H1 (cell line): ENCODE data around the gene EPHA2. TPM values are rescaled to one million over a fixed set of nuclear protein-coding genes. Genes with fewer than 3 reads are reported as not detected.

ENCODE experiments used
- CTCF ChIA-PET: fragments of 300-600 bp; sonication (Branson Sonifier 250); formaldehyde crosslinking; loops from one replicate; lab custom pipeline; 2021; ENCODE audit not compliant: partially characterized antibody; lab: Charles Lee
- POLR2A ChIA-PET: fragments of 300-600 bp; sonication (Branson Sonifier 250); formaldehyde crosslinking; loops from one replicate; lab custom pipeline; 2021; ENCODE audit warnings: inconsistent platforms; ENCODE audit not compliant: partially characterized antibody; lab: Charles Lee
- DNase-seq, 2 experiments: peaks; one replicate each; pipeline versions ENCODE4 v3.0.0 to v3.0.0-alpha.2; 2010 to 2022; ENCODE audit warnings: low spot score in 2 of 2, low read depth in 1 of 2, mixed read lengths in 1 of 2
- FAIRE-seq: peaks from 2 replicates; lab custom pipeline; 2011; peaks lifted over from hg19 to GRCh38; lab: Jason Lieb, UNC
- H2AFZ ChIP-seq: 2 replicates; pipeline ENCODE4 v1.8.1; 2012; ENCODE audit warnings: low read length, inconsistent platforms
- H2AK5ac ChIP-seq: 2 replicates; pipeline ENCODE4 v1.6.1; 2013; ENCODE audit warnings: low read depth, low read length
- H2BK120ac ChIP-seq: replicated peaks from 2 replicates; pipeline ENCODE3; 2013; ENCODE audit warnings: low read depth, low read length, inconsistent platforms
- H2BK12ac ChIP-seq: 2 replicates; pipeline ENCODE4 v1.6.1; 2013; ENCODE audit warnings: low read depth, low read length
- H2BK15ac ChIP-seq: 2 replicates; pipeline ENCODE4 v1.6.1; 2013; ENCODE audit warnings: low read length
- H2BK20ac ChIP-seq: 2 replicates; pipeline ENCODE4 v1.6.1; 2013; ENCODE audit warnings: low read length
- H2BK5ac ChIP-seq: 2 replicates; pipeline ENCODE4 v1.6.1; 2013; ENCODE audit warnings: low read depth, low read length
- H3K14ac ChIP-seq: 2 replicates; pipeline ENCODE4 v1.6.1; 2013; ENCODE audit warnings: inconsistent platforms; ENCODE audit not compliant: insufficient read length
- H3K18ac ChIP-seq: 2 replicates; pipeline ENCODE4 v1.6.1; 2013; ENCODE audit warnings: low read length; ENCODE audit errors: extremely low read depth
- H3K23ac ChIP-seq: 2 replicates; pipeline ENCODE4 v1.6.1; 2013; ENCODE audit warnings: inconsistent platforms; ENCODE audit not compliant: insufficient read length
- H3K23me2 ChIP-seq: 2 replicates; pipeline ENCODE4 v1.6.1; 2013; ENCODE audit warnings: low read depth, low read length
- H3K27ac ChIP-seq: 2 replicates; pipeline ENCODE4 v1.6.1; 2011; ENCODE audit warnings: low read depth, low read length, inconsistent platforms
- H3K27me3 ChIP-seq, 4 experiments: replicated peaks in 1 of 4; 1 replicate in 1 of 4; 2 replicates in 3 of 4; pipeline versions ENCODE4 v1.6.1 to v1.8.1; 2011 to 2013; ENCODE audit warnings: low read length in 3 of 4, mild to moderate bottlenecking in 3 of 4, inconsistent platforms in 2 of 4, mixed read lengths in 2 of 4, moderate library complexity in 1 of 4; ENCODE audit not compliant: control insufficient read depth in 3 of 4, insufficient read depth in 3 of 4; ENCODE audit errors: extremely low read depth in 1 of 4
- H3K36me3 ChIP-seq, 4 experiments: 2 replicates each; pipeline versions ENCODE4 v1.6.1 to v1.8.1; 2011 to 2013; ENCODE audit warnings: mild to moderate bottlenecking in 4 of 4, low read length in 3 of 4, moderate library complexity in 2 of 4, control low read depth in 1 of 4, inconsistent platforms in 1 of 4; ENCODE audit not compliant: insufficient read depth in 4 of 4, control insufficient read depth in 2 of 4
- H3K4ac ChIP-seq: replicated peaks from 2 replicates; pipeline ENCODE3; 2013; ENCODE audit warnings: low read length, low read depth, mixed read lengths, inconsistent platforms; ENCODE audit not compliant: insufficient read length
- H3K4me1 ChIP-seq, 4 experiments: replicated peaks in 1 of 4; 1 replicate in 1 of 4; 2 replicates in 3 of 4; pipeline versions ENCODE4 v1.6.1 to v1.8.1; 2011 to 2013; ENCODE audit warnings: low read length in 3 of 4, inconsistent platforms in 2 of 4, mixed read lengths in 1 of 4; ENCODE audit not compliant: insufficient read depth in 4 of 4, control insufficient read depth in 3 of 4
- H3K4me2 ChIP-seq, 2 experiments: 2 replicates each; pipeline versions ENCODE4 v1.6.1 to v1.8.1; 2011 to 2013; ENCODE audit warnings: low read depth in 2 of 2, low read length in 2 of 2, control low read depth in 1 of 2, inconsistent platforms in 1 of 2, mild to moderate bottlenecking in 1 of 2; ENCODE audit not compliant: insufficient read depth in 1 of 2
- H3K4me3 ChIP-seq, 4 experiments: fragments of 200-600, 300-600 bp in 1 of 4; sonication (generic), shearing (Covaris generic), sonication (Bioruptor Twin) in 1 of 4; 2 replicates each; pipeline versions ENCODE4 v1.5.1 to v1.8.1; 2011 to 2016; ENCODE audit warnings: low read length in 4 of 4, low read depth in 3 of 4, control low read depth in 2 of 4, inconsistent platforms in 2 of 4, mild to moderate bottlenecking in 2 of 4, mixed read lengths in 1 of 4, moderate library complexity in 1 of 4; ENCODE audit not compliant: insufficient read depth in 2 of 4; ENCODE audit errors: extremely low read depth in 1 of 4
- H3K56ac ChIP-seq: replicated peaks from 2 replicates; pipeline ENCODE3; 2013; ENCODE audit warnings: low read depth, mild to moderate bottlenecking, mixed read lengths, low read length, inconsistent platforms; ENCODE audit not compliant: insufficient read length
- H3K79me1 ChIP-seq: 2 replicates; pipeline ENCODE4 v1.6.1; 2013; ENCODE audit warnings: low read depth, low read length, control low read depth
- H3K79me2 ChIP-seq, 2 experiments: 2 replicates each; pipeline versions ENCODE4 v1.6.1 to v1.8.1; 2012 to 2013; ENCODE audit warnings: low read length in 2 of 2, mild to moderate bottlenecking in 2 of 2, inconsistent platforms in 1 of 2; ENCODE audit not compliant: insufficient read depth in 2 of 2, control insufficient read depth in 1 of 2
- H3K9ac ChIP-seq, 4 experiments: replicated peaks in 1 of 4; 1 replicate in 1 of 4; 2 replicates in 3 of 4; pipeline versions ENCODE4 v1.6.1 to v1.8.1; 2011 to 2013; ENCODE audit warnings: low read depth in 3 of 4, low read length in 3 of 4, control low read depth in 2 of 4, mild to moderate bottlenecking in 2 of 4, moderate library complexity in 2 of 4, inconsistent platforms in 1 of 4; ENCODE audit errors: extremely low read depth in 1 of 4
- H3K9me3 ChIP-seq, 2 experiments: 2 replicates each; pipeline versions ENCODE4 v1.6.1 to v1.8.1; 2012 to 2013; ENCODE audit warnings: mild to moderate bottlenecking in 2 of 2, moderate library complexity in 2 of 2, control low read depth in 1 of 2, inconsistent platforms in 1 of 2, low read depth in 1 of 2, low read length in 1 of 2, mixed read lengths in 1 of 2; ENCODE audit not compliant: insufficient read depth in 2 of 2
- H4K20me1 ChIP-seq, 2 experiments: replicated peaks in 1 of 2; 2 replicates each; pipeline versions ENCODE3 to v1.8.1; 2011 to 2013; ENCODE audit warnings: inconsistent platforms in 2 of 2, low read length in 2 of 2, mild to moderate bottlenecking in 1 of 2; ENCODE audit not compliant: insufficient read depth in 2 of 2, control insufficient read depth in 1 of 2
- H4K5ac ChIP-seq: 2 replicates; pipeline ENCODE4 v1.6.1; 2013; ENCODE audit warnings: low read length, low read depth, mixed read lengths, inconsistent platforms; ENCODE audit not compliant: insufficient read length
- H4K8ac ChIP-seq: 2 replicates; pipeline ENCODE4 v1.8.0; 2013; ENCODE audit warnings: mild to moderate bottlenecking, moderate library complexity, low read length, inconsistent platforms; ENCODE audit not compliant: insufficient read depth; ENCODE audit errors: extremely low read depth
- H4K91ac ChIP-seq: replicated peaks from 2 replicates; pipeline ENCODE3; 2013; ENCODE audit warnings: low read length, mixed read lengths, inconsistent platforms; ENCODE audit not compliant: insufficient read length
- ASH2L ChIP-seq: fragments of 200-600, 300-600 bp; sonication (generic); IDR thresholded peaks from one replicate; pipeline ENCODE4 v1.7.1; 2017; ENCODE audit warnings: low read length
- BCL11A ChIP-seq, 2 experiments: IDR thresholded peaks; one replicate each; pipeline ENCODE4 v1.6.1; 2011; ENCODE audit warnings: low read depth in 2 of 2, low read length in 2 of 2, mild to moderate bottlenecking in 2 of 2
- CEBPB ChIP-seq: IDR thresholded peaks from 2 replicates; pipeline ENCODE4 v1.6.1; 2012; ENCODE audit warnings: low read depth, low read length
- EP300 ChIP-seq, 2 experiments: IDR thresholded peaks; 1 replicate in 1 of 2; 2 replicates in 1 of 2; pipeline ENCODE4 v1.6.1; 2011 to 2012; ENCODE audit warnings: low read depth in 2 of 2, low read length in 2 of 2, mild to moderate bottlenecking in 2 of 2, borderline replicate concordance in 1 of 2, inconsistent platforms in 1 of 2, moderate library complexity in 1 of 2
- HDAC6 ChIP-seq: IDR thresholded peaks from one replicate; pipeline ENCODE4 v1.7.1; 2012; ENCODE audit warnings: low read depth, mild to moderate bottlenecking, inconsistent platforms, low read length, moderate library complexity
- KDM1A ChIP-seq: fragments of 200-600, 300-600 bp; sonication (generic); IDR thresholded peaks from 2 replicates; pipeline ENCODE4 v1.7.1; 2016; ENCODE audit warnings: mild to moderate bottlenecking, low read length, borderline replicate concordance
- WGBS, 2 experiments: shearing (Covaris generic) in 1 of 2; methylation state at CpG; one replicate each; pipeline versions ENCODE4 v1.1.6 to v1.1.7; 2013 to 2015; ENCODE audit warnings: low lambda C conversion rate in 2 of 2, mixed read lengths in 2 of 2, inconsistent platforms in 1 of 2, low coverage in 1 of 2, missing lambda C conversion rate in 1 of 2; ENCODE audit not compliant: insufficient replicate concordance in 2 of 2, insufficient coverage in 1 of 2, insufficient read length in 1 of 2; ENCODE audit errors: extremely low coverage in 1 of 2, missing lambda C conversion rate in 1 of 2; 5-methylcytosine and 5-hydroxymethylcytosine counted together
- polyA plus RNA-seq, 7 experiments: library from polyadenylated mRNA; depleted of rRNA in 3 of 7; stranded (reverse) in 5 of 7; unstranded in 2 of 7; fragments of >200 nt in 5 of 7; fragments of 200-250 nt in 2 of 7; gene quantifications; 1 replicate in 5 of 7; 2 replicates in 1 of 7; 4 replicates in 1 of 7; pipeline versions ENCODE4 v1.2.1 to v1.2.3, GENCODE V29; 2011 to 2013; ENCODE audit warnings: missing spikeins in 2 of 7, mixed read lengths in 2 of 7
- total RNA-seq: library from RNA; stranded (reverse); fragmentation: NEBNext Ultra II Directional; extraction: Animal tissue kit (Norgen Biotek cat#: 25700); gene quantifications from 2 replicates; pipeline ENCODE4 v1.2.1, GENCODE V29; 2021
- TF ChIP-seq, protein P1 (sequence below), 3 experiments: IDR thresholded peaks; 1 replicate in 2 of 3; 2 replicates in 1 of 3; pipeline versions ENCODE4 v1.5.1 to v1.6.1; 2011; ENCODE audit warnings: low read length in 3 of 3, mild to moderate bottlenecking in 3 of 3, inconsistent platforms in 2 of 3, low read depth in 1 of 3, moderate library complexity in 1 of 3; ENCODE audit not compliant: insufficient read depth in 1 of 3; ENCODE audit errors: control extremely low read depth in 1 of 3
- TF ChIP-seq, protein P2 (sequence below): IDR thresholded peaks from 2 replicates; pipeline ENCODE4 v1.6.1; 2012; ENCODE audit warnings: low read length, inconsistent platforms

Gene EPHA2
- total and polyA plus RNA-seq, 2 of the 8 experiments (the other 6 are each of a cell fraction or from before 2014, with no cell fraction given): 26.8 to 33.6 TPM

DNA sequence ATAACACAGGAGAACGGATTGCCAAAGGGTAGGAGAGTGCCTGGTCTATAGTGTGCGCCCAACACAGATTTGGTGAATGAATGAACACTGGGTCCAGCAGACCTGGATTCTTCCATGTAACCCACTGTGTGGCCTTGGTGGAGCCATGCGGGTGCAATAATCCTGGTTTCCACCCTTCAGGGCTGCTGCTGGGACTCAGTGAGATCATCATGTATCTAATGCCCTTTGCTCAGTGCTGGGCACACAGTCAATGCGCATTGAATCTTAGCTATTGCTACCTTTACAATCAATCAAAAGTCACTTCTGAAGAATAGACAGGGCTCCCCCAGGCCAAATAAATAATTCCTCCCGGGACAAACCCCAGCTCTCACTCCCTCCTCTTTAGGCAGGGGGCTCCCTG, 5.8 kb upstream of the EPHA2 start:
- ChIA-PET CTCF (interaction anchor here (1.1 to 6.8 kb wide), 4 partner anchors 9 to 83 kb away, joined by 3 to 70 read pairs (median 25); partner anchors contain the start of gene EPHA2), POLR2A (interaction anchor here (0.9 to 9.1 kb wide), 10 partner anchors 8 to 653 kb away, joined by 3 to 104 read pairs (median 3); partner anchors contain the start of gene EPHA2)
- H3K23ac ChIP-seq: no peak overlapping the region
- no peaks in the 10 kb centered on the region for H3K9me3 ChIP-seq
- H3K27me3 ChIP-seq: peaks cover 0 to 9% (median 4%) of the 10 kb centered on the region in 4 experiments; a peak in 4 of 7 replicates
- H4K91ac ChIP-seq: no peak overlapping the region
- no peak overlapping the region; the same call in 1 of the 2 replicates for H2AK5ac ChIP-seq
- no peak overlapping the region for H2AFZ ChIP-seq
- H3K4me2 ChIP-seq: peak overlapping the region; percentile 64 to 80
- FAIRE-seq (no peak), DNase-seq (no peak)
- no peaks in the 10 kb centered on the region for H3K36me3 ChIP-seq
- H3K9ac ChIP-seq: no peak overlapping the region
- H2BK5ac ChIP-seq: 0 out of 2 replicates have a peak overlapping the region, but pooled peaks have one; percentile 60
- no peak overlapping the region for H3K27ac ChIP-seq
- no peak overlapping the region for H3K56ac ChIP-seq
- H3K14ac ChIP-seq: no peak overlapping the region
- H4K5ac ChIP-seq: no peak overlapping the region
- H3K18ac ChIP-seq: no peak overlapping the region
- H3K79me1 ChIP-seq: no peaks in the 10 kb centered on the region
- H2BK120ac ChIP-seq: no peak overlapping the region
- H3K79me2 ChIP-seq: no peaks in the 10 kb centered on the region
- H3K4me1 ChIP-seq: peaks cover 4 to 18% (median 9%) of the 10 kb centered on the region in 4 experiments
- H2BK15ac ChIP-seq: no peak overlapping the region; the same call in 1 of the 2 replicates
- 75% methylated on average over 5 of the region's 5 CpGs; no CpG with 5 or more reads in 1 of the 2 experiments for WGBS, 2 experiments
- H4K8ac ChIP-seq: no peak overlapping the region
- H3K4me3 ChIP-seq: peak overlapping the region in 2 of 4 experiments; percentile 42 to 53; a peak in 2 of 8 replicates
- H2BK12ac ChIP-seq: peak overlapping the region; percentile 90
- H3K23me2 ChIP-seq: peaks cover 5% of the 10 kb centered on the region; the same call in 1 of the 2 replicates
- no peaks in the 10 kb centered on the region for H4K20me1 ChIP-seq
- peak overlapping the region; percentile 4; the same call in 1 of the 2 replicates for H2BK20ac ChIP-seq
- H3K4ac ChIP-seq: no peak overlapping the region
- TF ChIP-seq HDAC6: no peak
- no peak for TF ChIP-seq ASH2L
- TF ChIP-seq KDM1A: no peak
- TF ChIP-seq, protein P1, sequence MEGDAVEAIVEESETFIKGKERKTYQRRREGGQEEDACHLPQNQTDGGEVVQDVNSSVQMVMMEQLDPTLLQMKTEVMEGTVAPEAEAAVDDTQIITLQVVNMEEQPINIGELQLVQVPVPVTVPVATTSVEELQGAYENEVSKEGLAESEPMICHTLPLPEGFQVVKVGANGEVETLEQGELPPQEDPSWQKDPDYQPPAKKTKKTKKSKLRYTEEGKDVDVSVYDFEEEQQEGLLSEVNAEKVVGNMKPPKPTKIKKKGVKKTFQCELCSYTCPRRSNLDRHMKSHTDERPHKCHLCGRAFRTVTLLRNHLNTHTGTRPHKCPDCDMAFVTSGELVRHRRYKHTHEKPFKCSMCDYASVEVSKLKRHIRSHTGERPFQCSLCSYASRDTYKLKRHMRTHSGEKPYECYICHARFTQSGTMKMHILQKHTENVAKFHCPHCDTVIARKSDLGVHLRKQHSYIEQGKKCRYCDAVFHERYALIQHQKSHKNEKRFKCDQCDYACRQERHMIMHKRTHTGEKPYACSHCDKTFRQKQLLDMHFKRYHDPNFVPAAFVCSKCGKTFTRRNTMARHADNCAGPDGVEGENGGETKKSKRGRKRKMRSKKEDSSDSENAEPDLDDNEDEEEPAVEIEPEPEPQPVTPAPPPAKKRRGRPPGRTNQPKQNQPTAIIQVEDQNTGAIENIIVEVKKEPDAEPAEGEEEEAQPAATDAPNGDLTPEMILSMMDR (IDR thresholded peaks at IDR 0.05; ENCODE audit: control extremely low read depth in 1 of 3, insufficient read depth in 1 of 3, low read depth in 1 of 3, low read length in 3 of 3): no peak
- no peak for TF ChIP-seq CEBPB
- TF ChIP-seq EP300 (IDR thresholded peaks at IDR 0.05; ENCODE audit: borderline replicate concordance in 1 of 2, low read depth in 2 of 2, low read length in 2 of 2): no peak
- TF ChIP-seq, protein P2, sequence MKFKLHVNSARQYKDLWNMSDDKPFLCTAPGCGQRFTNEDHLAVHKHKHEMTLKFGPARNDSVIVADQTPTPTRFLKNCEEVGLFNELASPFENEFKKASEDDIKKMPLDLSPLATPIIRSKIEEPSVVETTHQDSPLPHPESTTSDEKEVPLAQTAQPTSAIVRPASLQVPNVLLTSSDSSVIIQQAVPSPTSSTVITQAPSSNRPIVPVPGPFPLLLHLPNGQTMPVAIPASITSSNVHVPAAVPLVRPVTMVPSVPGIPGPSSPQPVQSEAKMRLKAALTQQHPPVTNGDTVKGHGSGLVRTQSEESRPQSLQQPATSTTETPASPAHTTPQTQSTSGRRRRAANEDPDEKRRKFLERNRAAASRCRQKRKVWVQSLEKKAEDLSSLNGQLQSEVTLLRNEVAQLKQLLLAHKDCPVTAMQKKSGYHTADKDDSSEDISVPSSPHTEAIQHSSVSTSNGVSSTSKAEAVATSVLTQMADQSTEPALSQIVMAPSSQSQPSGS: no peak
- no peak for TF ChIP-seq BCL11A (IDR thresholded peaks at IDR 0.05; ENCODE audit: low read depth in 2 of 2, low read length in 2 of 2)
